Naive B cell (primary cell): Measurements from ENCODE around the gene ACOT12. TPM values are rescaled to one million over a fixed set of nuclear protein-coding genes. Genes with fewer than 3 reads are reported as not detected.

ENCODE experiments used
- ATAC-seq, 2 donors: fragments of 150-1000 bp; cut with Tn5 transposase; 2 replicates each; pipeline ENCODE4 v1.10.0; 2021; ENCODE audit warnings: low read depth in 2 of 2, mild to moderate bottlenecking in 2 of 2, moderate library complexity in 2 of 2
- DNase-seq: peaks from one replicate; pipeline ENCODE4 v3.0.0; 2022
- H3K27ac Mint-ChIP-seq, 6 donors: one replicate each; pipeline ENCODE4 v1.8.0; 2020 to 2022; ENCODE audit warnings: mild to moderate bottlenecking in 6 of 6, mixed read lengths in 6 of 6, moderate library complexity in 5 of 6, inconsistent platforms in 2 of 6
- H3K27me3 Mint-ChIP-seq, 3 donors: one replicate each; pipeline ENCODE4 v1.8.0; 2021 to 2022; ENCODE audit warnings: mixed read lengths in 3 of 3, mild to moderate bottlenecking in 1 of 3
- H3K36me3 Mint-ChIP-seq, 2 donors: one replicate each; pipeline ENCODE4 v1.8.0; 2020 to 2022; ENCODE audit warnings: mixed read lengths in 2 of 2, inconsistent platforms in 1 of 2, mild to moderate bottlenecking in 1 of 2
- H3K4me1 Mint-ChIP-seq, 3 donors: one replicate each; pipeline ENCODE4 v1.8.0; 2020 to 2022; ENCODE audit warnings: mixed read lengths in 3 of 3, inconsistent platforms in 1 of 3, mild to moderate bottlenecking in 1 of 3, moderate library complexity in 1 of 3
- H3K4me3 Mint-ChIP-seq, 8 donors: one replicate each; pipeline ENCODE4 v1.8.0; 2020 to 2022; ENCODE audit warnings: mild to moderate bottlenecking in 8 of 8, mixed read lengths in 8 of 8, moderate library complexity in 8 of 8, inconsistent platforms in 2 of 8
- H3K9me3 Mint-ChIP-seq, 7 donors: one replicate each; pipeline ENCODE4 v1.8.0; 2020 to 2022; ENCODE audit warnings: mixed read lengths in 7 of 7, mild to moderate bottlenecking in 5 of 7, inconsistent platforms in 2 of 7, moderate library complexity in 1 of 7
- polyA plus RNA-seq, 6 donors: library from polyadenylated mRNA; unstranded; fragments of 300-500 nt; fragmentation: Illumina TruSeq; gene quantifications; one replicate each; pipeline ENCODE4 v1.2.3, GENCODE V29; 2021; ENCODE audit warnings: low read depth in 6 of 6

The ACOT12 gene
- not detected for polyA plus RNA-seq

GRCh38 chr5:81393783-81394718, at the start of gene ACOT12:
Gene ACOT12, minus strand, starts transcription at chr5:81394134. Its CDS starts 20 bp downstream, at chr5:81394114.
- peak in 1 of 2 donors; percentile 32 for ATAC-seq
- peaks cover 1 to 23% (median 6%) of the 10 kb centered on the region in 7 donors for H3K9me3 Mint-ChIP-seq
- peak within 1 kb of the TSS in 7 of 8 donors; percentile 35 to 78 (median 72) for H3K4me3 Mint-ChIP-seq
- H3K27ac Mint-ChIP-seq, result no peak within 1 kb of the TSS
- H3K36me3 Mint-ChIP-seq, result peaks cover 0 to 12% of the 10 kb centered on the region in 2 donors
- H3K4me1 Mint-ChIP-seq, result peaks cover 4 to 5% (median 5%) of the 10 kb centered on the region in 3 donors
- H3K27me3 Mint-ChIP-seq, result peaks cover 53 to 56% (median 55%) of the 10 kb centered on the region in 3 donors
- no peak for DNase-seq

- DNase-seq (no peak), ATAC-seq (no peak)
- H3K36me3 Mint-ChIP-seq, result peaks cover 0 to 14% of the 10 kb centered on the region in 2 donors
- no peaks in the 10 kb centered on the region for H3K27me3 Mint-ChIP-seq
- H3K4me1 Mint-ChIP-seq, result no peaks in the 10 kb centered on the region
- H3K9me3 Mint-ChIP-seq, result no peaks in the 10 kb centered on the region
- H3K4me3 Mint-ChIP-seq, result no peak overlapping the region
- peak overlapping the region in 1 of 6 donors; percentile 1 for H3K27ac Mint-ChIP-seq
Observed at GRCh38 chr5:81435023-81435422, 41.1 kb upstream of the ACOT12 start.

DNA sequence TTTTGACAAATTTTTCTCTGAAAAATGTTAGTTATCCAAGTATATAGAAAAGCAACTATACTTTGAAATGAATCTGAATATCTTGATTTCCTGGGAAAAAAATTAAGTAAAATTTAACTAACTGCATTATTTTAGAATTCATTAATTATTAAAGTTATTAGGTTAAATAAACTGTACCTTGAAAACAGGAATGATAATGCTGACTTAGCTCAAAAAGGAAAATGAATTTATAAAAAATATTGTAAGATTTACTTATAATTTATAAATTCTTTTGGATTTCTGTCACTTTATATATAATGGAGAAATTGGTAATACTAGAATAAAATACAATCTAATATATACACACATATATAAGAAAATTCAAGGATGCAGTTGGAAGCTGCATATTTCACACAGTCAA, 36.1 kb upstream of the ACOT12 start:
- Mint-ChIP-seq H3K9me3 (no peaks in the 10 kb centered on the region), H3K36me3 (peaks cover 0 to 7% of the 10 kb centered on the region in 2 donors), H3K27me3 (no peaks in the 10 kb centered on the region), H3K4me1 (peaks cover 0 to 10% (median 7%) of the 10 kb centered on the region in 3 donors), H3K27ac (peak overlapping the region in 1 of 6 donors; percentile 38), H3K4me3 (no peak overlapping the region)
- no peak for ATAC-seq
- no peak for DNase-seq

- H3K36me3 Mint-ChIP-seq, result peaks cover 0 to under 1% of the 10 kb centered on the region in 2 donors
- ATAC-seq, result no peak
- H3K27me3 Mint-ChIP-seq, result no peaks in the 10 kb centered on the region
- no peaks in the 10 kb centered on the region for H3K9me3 Mint-ChIP-seq
- H3K4me1 Mint-ChIP-seq, result peaks cover 0 to 10% (median 7%) of the 10 kb centered on the region in 3 donors
- H3K27ac Mint-ChIP-seq, result peak overlapping the region in 2 of 6 donors; percentile 38 to 47
- no peak overlapping the region for H3K4me3 Mint-ChIP-seq
- DNase-seq, result no peak
Observed at GRCh38 chr5:81429363-81429762, 35.4 kb upstream of the ACOT12 start.

DNA sequence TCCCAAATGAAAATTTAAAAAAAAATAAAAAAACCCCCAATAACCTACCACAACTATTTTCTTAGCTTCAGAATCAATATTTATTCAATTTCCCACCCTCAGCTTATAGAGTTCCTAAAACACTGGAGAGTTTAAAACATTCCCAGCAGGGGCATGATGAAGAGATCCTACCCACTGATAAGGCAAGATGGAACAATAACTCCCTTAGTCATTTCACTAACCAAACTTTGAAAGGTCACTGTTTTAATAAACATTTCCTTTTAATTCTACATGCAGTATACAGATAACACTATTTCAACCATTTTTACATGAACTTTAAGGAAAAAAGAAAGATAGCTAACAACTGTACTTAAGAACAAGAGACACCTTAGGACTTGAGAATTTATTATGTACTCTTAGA, 34.9 kb upstream of the ACOT12 start:
- Mint-ChIP-seq H3K36me3 (no peaks in the 10 kb centered on the region), H3K9me3 (no peaks in the 10 kb centered on the region), H3K4me3 (no peak overlapping the region), H3K27me3 (no peaks in the 10 kb centered on the region), H3K27ac (peak overlapping the region in 4 of 6 donors; percentile 6 to 74 (median 36)), H3K4me1 (peaks cover 0 to 10% (median 7%) of the 10 kb centered on the region in 3 donors)
- ATAC-seq (no peak), DNase-seq (no peak)

GRCh38 chr5:81428446-81428845, 34.5 kb upstream of the ACOT12 start:
- H3K4me1 Mint-ChIP-seq, result peaks cover 0 to 10% (median 7%) of the 10 kb centered on the region in 3 donors
- H3K27me3 Mint-ChIP-seq, result no peaks in the 10 kb centered on the region
- no peak overlapping the region for H3K4me3 Mint-ChIP-seq
- H3K36me3 Mint-ChIP-seq, result no peaks in the 10 kb centered on the region
- DNase-seq (no peak), ATAC-seq (no peak)
- H3K9me3 Mint-ChIP-seq, result no peaks in the 10 kb centered on the region
- H3K27ac Mint-ChIP-seq, result peak overlapping the region in 4 of 6 donors; percentile 6 to 74 (median 36)

- no peaks in the 10 kb centered on the region for H3K36me3 Mint-ChIP-seq
- no peak for ATAC-seq
- no peaks in the 10 kb centered on the region for H3K9me3 Mint-ChIP-seq
- no peaks in the 10 kb centered on the region for H3K27me3 Mint-ChIP-seq
- no peak overlapping the region for H3K4me3 Mint-ChIP-seq
- DNase-seq, result no peak
- peaks cover 0 to 10% (median 7%) of the 10 kb centered on the region in 3 donors for H3K4me1 Mint-ChIP-seq
- peak overlapping the region in 1 of 6 donors; percentile 16 for H3K27ac Mint-ChIP-seq
Observed at GRCh38 chr5:81427566-81427965, 33.6 kb upstream of the ACOT12 start.

- DNase-seq (no peak), ATAC-seq (no peak)
- no peaks in the 10 kb centered on the region for H3K27me3 Mint-ChIP-seq
Observed at GRCh38 chr5:81426359-81427030, 32.6 kb upstream of the ACOT12 start.

GRCh38 chr5:81425569-81425968, 31.6 kb upstream of the ACOT12 start:
- Mint-ChIP-seq H3K27ac (peak overlapping the region in 3 of 6 donors; percentile 8 to 94 (median 73)), H3K4me1 (peaks cover 0 to 10% (median 7%) of the 10 kb centered on the region in 3 donors), H3K36me3 (peaks cover 0 to 3% of the 10 kb centered on the region in 2 donors), H3K4me3 (no peak overlapping the region), H3K9me3 (no peaks in the 10 kb centered on the region), H3K27me3 (no peaks in the 10 kb centered on the region)
- DNase-seq (peak; percentile 32), ATAC-seq (peak; percentile 37 to 57)

More at GRCh38 chr5:81426359-81427030, 32.6 kb upstream of the ACOT12 start:
- H3K9me3 Mint-ChIP-seq, result no peaks in the 10 kb centered on the region
- H3K4me3 Mint-ChIP-seq, result no peak overlapping the region
- H3K4me1 Mint-ChIP-seq, result peaks cover 0 to 10% (median 7%) of the 10 kb centered on the region in 3 donors
- H3K27ac Mint-ChIP-seq, result peak overlapping the region; percentile 26 to 94 (median 76)
- H3K36me3 Mint-ChIP-seq, result no peaks in the 10 kb centered on the region

- no peak for DNase-seq
- ATAC-seq, result no peak
- Mint-ChIP-seq H3K27me3 (no peaks in the 10 kb centered on the region), H3K4me1 (peaks cover 0 to 10% (median 7%) of the 10 kb centered on the region in 3 donors), H3K27ac (no peak overlapping the region), H3K36me3 (peaks cover 6 to 9% of the 10 kb centered on the region in 2 donors), H3K4me3 (no peak overlapping the region), H3K9me3 (no peaks in the 10 kb centered on the region)
Observed at GRCh38 chr5:81424728-81425127, 30.8 kb upstream of the ACOT12 start.

- no peak for DNase-seq
- H3K4me3 Mint-ChIP-seq, result no peak overlapping the region
- H3K9me3 Mint-ChIP-seq, result no peaks in the 10 kb centered on the region
- H3K36me3 Mint-ChIP-seq, result peaks cover 9 to 15% of the 10 kb centered on the region in 2 donors
- H3K27ac Mint-ChIP-seq, result peak overlapping the region in 1 of 6 donors; percentile 18
- no peaks in the 10 kb centered on the region for H3K27me3 Mint-ChIP-seq
- no peak for ATAC-seq
- H3K4me1 Mint-ChIP-seq, result peaks cover 0 to 10% (median 7%) of the 10 kb centered on the region in 3 donors
Observed at GRCh38 chr5:81422671-81423070, 28.7 kb upstream of the ACOT12 start.

DNA sequence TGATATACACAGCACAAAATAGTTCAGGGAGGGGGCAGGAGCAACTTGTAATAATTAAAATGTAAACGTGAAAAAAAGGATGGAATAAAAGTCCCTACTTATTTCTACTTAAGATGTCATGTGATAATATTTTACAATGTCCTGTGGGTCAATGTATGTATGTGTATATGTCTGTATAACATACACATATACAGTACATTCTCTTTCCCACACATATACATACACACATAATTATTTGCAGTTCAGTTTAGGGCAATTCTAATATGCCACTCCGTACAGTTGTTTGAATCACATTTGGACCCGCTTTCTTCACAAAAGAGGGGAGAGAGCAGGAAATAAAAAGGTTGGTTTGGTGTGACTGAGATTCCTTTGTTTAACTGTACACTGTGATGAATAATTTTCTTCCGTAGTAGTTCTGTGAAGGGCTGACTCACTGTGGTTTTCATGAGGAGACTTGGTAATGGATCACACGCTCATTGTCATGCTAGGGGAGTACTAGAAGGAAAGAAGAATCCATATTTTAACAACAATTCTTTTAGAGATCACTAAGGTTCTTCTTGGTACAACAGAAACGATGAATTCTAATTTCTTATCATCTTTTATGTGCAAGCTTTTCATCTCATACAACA, 26.2 kb upstream of the ACOT12 start:
- DNase-seq (no peak), ATAC-seq (no peak)
- Mint-ChIP-seq H3K27ac (peak overlapping the region in 3 of 6 donors; percentile 13 to 61 (median 15)), H3K36me3 (peaks cover 9 to 28% of the 10 kb centered on the region in 2 donors), H3K27me3 (no peaks in the 10 kb centered on the region), H3K9me3 (no peaks in the 10 kb centered on the region), H3K4me3 (no peak overlapping the region), H3K4me1 (no peaks in the 10 kb centered on the region)

- no peak for DNase-seq
- H3K4me3 Mint-ChIP-seq, result no peak overlapping the region
- no peaks in the 10 kb centered on the region for H3K9me3 Mint-ChIP-seq
- no peak for ATAC-seq
- H3K27me3 Mint-ChIP-seq, result no peaks in the 10 kb centered on the region
- H3K4me1 Mint-ChIP-seq, result no peaks in the 10 kb centered on the region
- H3K36me3 Mint-ChIP-seq, result peaks cover 9 to 28% of the 10 kb centered on the region in 2 donors
- no peak overlapping the region for H3K27ac Mint-ChIP-seq
Observed at GRCh38 chr5:81418606-81419005, 24.7 kb upstream of the ACOT12 start.
